Peyer's patch (tissue), 4 donors: ENCODE results near the gene ELP2.

Source experiments
- CTCF ChIP-seq, 6 experiments: fragments of 450-650 bp in 4 of 6; fragments of 200-600 bp in 2 of 6; sonication (generic) in 1 of 6; IDR thresholded peaks; one replicate each; pipeline ENCODE4 v1.5.1; 2017 to 2019; ENCODE audit warnings: antibody characterized with exemption in 6 of 6, mild to moderate bottlenecking in 3 of 6, moderate library complexity in 1 of 6
- POLR2A ChIP-seq, 2 donors: fragments of 450-650 bp; IDR thresholded peaks; one replicate each; pipeline ENCODE4 v1.5.1; 2017; ENCODE audit warnings: antibody characterized with exemption in 2 of 2, mild to moderate bottlenecking in 2 of 2, moderate library complexity in 2 of 2

GRCh38 chr18:36120297-36120696, 9.4 kb upstream of the ELP2 start:
- TF ChIP-seq CTCF (IDR thresholded peaks at IDR 0.05) = no peak
- TF ChIP-seq POLR2A (IDR thresholded peaks at IDR 0.05) = no peak
